HCT116 (cell line): ENCODE data around the gene REG1A. TPM values are rescaled to one million over a fixed set of nuclear protein-coding genes. Genes with fewer than 3 reads are reported as not detected.

ENCODE experiments used
- ATAC-seq: fragments of 200-7000 bp; cut with Tn5 transposase; 2 replicates; pipeline ENCODE4 v1.9.1; 2020; ENCODE audit warnings: mild to moderate bottlenecking, moderate library complexity
- BruUV-seq: library from RNA; stranded (reverse); fragments of 400-500 nt; replicated peaks from 2 replicates; lab custom pipeline; 2021; lab: Mats Ljungman, UMichigan
- CTCF ChIA-PET: fragments of 300-600 bp; sonication (Branson Sonifier 250); formaldehyde crosslinking; loops from one replicate; lab custom pipeline; 2021; ENCODE audit warnings: antibody characterized with exemption; lab: Charles Lee
- POLR2A ChIA-PET: fragments of 300-600, 350-600 bp; sonication (Branson Sonifier 250); formaldehyde crosslinking; loops from one replicate; lab custom pipeline; 2021; ENCODE audit warnings: antibody characterized with exemption; lab: Charles Lee
- RAD21 ChIA-PET, 2 experiments: fragments of 300-600 bp; sonication (Branson Sonifier 250); formaldehyde crosslinking; loops; one replicate each; lab custom pipeline; 2023; ENCODE audit warnings: low total read pairs in 2 of 2; ENCODE audit not compliant: uncharacterized antibody in 2 of 2, unreplicated experiment in 2 of 2, low non-redundant PET in 1 of 2; lab: Charles Lee
- DNase-seq: peaks from one replicate; pipeline ENCODE4 v3.0.0-alpha.2; 2010; ENCODE audit warnings: low read depth, low spot score
- H2AFZ ChIP-seq: fragments of 200-600 bp; shearing (Covaris generic), sonication (generic); 2 replicates; pipeline ENCODE4 v1.6.1; 2017; ENCODE audit warnings: low read depth, mixed run types, mixed read lengths, antibody characterized with exemption, low read length; ENCODE audit not compliant: poor library complexity, severe bottlenecking
- H3K27ac ChIP-seq: 2 replicates; pipeline ENCODE4 v1.5.1; 2012; ENCODE audit warnings: low read depth, low read length
- H3K27me3 ChIP-seq: fragments of 200-600 bp; sonication (generic); 2 replicates; pipeline ENCODE4 v1.6.1; 2016; ENCODE audit warnings: mixed run types, low read length, mixed read lengths; ENCODE audit not compliant: insufficient read depth
- H3K36me3 ChIP-seq, 2 experiments: fragments of 200-500 bp in 1 of 2; fragments of 200-600 bp in 1 of 2; sonication (Bioruptor generic) in 1 of 2; sonication (generic) in 1 of 2; 2 replicates each; pipeline versions ENCODE4 v1.5.1 to v1.6.1; 2014 to 2016; ENCODE audit warnings: low read length in 2 of 2, inconsistent platforms in 1 of 2, mixed read lengths in 1 of 2, mixed run types in 1 of 2; ENCODE audit not compliant: insufficient read depth in 2 of 2, control insufficient read depth in 1 of 2
- H3K4me1 ChIP-seq, 2 experiments: fragments of 200-600 bp in 1 of 2; sonication (generic) in 1 of 2; 2 replicates each; pipeline versions ENCODE4 v1.5.1 to v1.6.1; 2012 to 2017; ENCODE audit warnings: low read length in 2 of 2, inconsistent platforms in 1 of 2, mild to moderate bottlenecking in 1 of 2, mixed read lengths in 1 of 2, mixed run types in 1 of 2, moderate library complexity in 1 of 2; ENCODE audit not compliant: insufficient read depth in 2 of 2, control insufficient read depth in 1 of 2
- H3K4me2 ChIP-seq: fragments of 200-600 bp; sonication (generic); 2 replicates; pipeline ENCODE4 v1.6.1; 2017; ENCODE audit warnings: mixed run types, low read length, mixed read lengths
- H3K4me3 ChIP-seq, 2 experiments: fragments of 200-600 bp in 1 of 2; sonication (generic) in 1 of 2; replicated peaks in 1 of 2; 2 replicates each; pipeline ENCODE4 v1.5.1; 2011 to 2016; ENCODE audit warnings: low read length in 2 of 2, control low read depth in 1 of 2, low read depth in 1 of 2, mild to moderate bottlenecking in 1 of 2, mixed read lengths in 1 of 2, mixed run types in 1 of 2
- H3K79me2 ChIP-seq: fragments of 200-600 bp; sonication (generic); 2 replicates; pipeline ENCODE4 v1.6.1; 2017; ENCODE audit warnings: mild to moderate bottlenecking, mixed run types, low read length, moderate library complexity, mixed read lengths; ENCODE audit not compliant: insufficient read depth
- H3K9ac ChIP-seq: fragments of 200-600 bp; sonication (generic); 2 replicates; pipeline ENCODE4 v1.6.1; 2016; ENCODE audit warnings: low read length, mixed read lengths
- H3K9me2 ChIP-seq: fragments of 200-600 bp; sonication (generic), shearing (Covaris generic); 2 replicates; pipeline ENCODE4 v1.6.1; 2017; ENCODE audit warnings: mixed run types, mild to moderate bottlenecking, moderate library complexity; ENCODE audit not compliant: insufficient read depth
- H3K9me3 ChIP-seq, 2 experiments: fragments of 200-500 bp in 1 of 2; fragments of 200-600 bp in 1 of 2; sonication (Bioruptor generic) in 1 of 2; sonication (generic) in 1 of 2; 2 replicates each; pipeline ENCODE4 v1.6.1; 2014 to 2017; ENCODE audit warnings: low read length in 2 of 2, mixed read lengths in 2 of 2, inconsistent platforms in 1 of 2, low read depth in 1 of 2, mild to moderate bottlenecking in 1 of 2, mixed run types in 1 of 2, moderate library complexity in 1 of 2; ENCODE audit not compliant: control insufficient read depth in 1 of 2, insufficient read depth in 1 of 2
- H4K20me1 ChIP-seq: fragments of 200-600 bp; sonication (generic), shearing (Covaris generic); 2 replicates; pipeline ENCODE4 v1.6.1; 2017; ENCODE audit warnings: mixed run types, mild to moderate bottlenecking, moderate library complexity; ENCODE audit not compliant: insufficient read depth
- CBX3 ChIP-seq: IDR thresholded peaks from 2 replicates; pipeline ENCODE4 v1.6.1; 2012; ENCODE audit warnings: low read depth
- CEBPB ChIP-seq: IDR thresholded peaks from 2 replicates; pipeline ENCODE4 v1.6.1; 2012; ENCODE audit warnings: low read depth
- EGR1 ChIP-seq: IDR thresholded peaks from 2 replicates; pipeline ENCODE4 v1.6.1; 2012; ENCODE audit warnings: low read depth
- ELF1 ChIP-seq: IDR thresholded peaks from 2 replicates; pipeline ENCODE4 v1.6.1; 2012; ENCODE audit warnings: low read depth, borderline replicate concordance
- EZH2 ChIP-seq: fragments of 200-600 bp; sonication (generic); IDR thresholded peaks from 2 replicates; pipeline ENCODE4 v1.6.1; 2017; ENCODE audit warnings: antibody characterized with exemption, mixed run types
- FOSL1 ChIP-seq: IDR thresholded peaks from 2 replicates; pipeline ENCODE4 v1.6.1; 2012; ENCODE audit warnings: low read depth
- JUND ChIP-seq: IDR thresholded peaks from 2 replicates; pipeline ENCODE4 v1.6.1; 2012
- POLR2A ChIP-seq: IDR thresholded peaks from 2 replicates; pipeline ENCODE4 v1.7.0; 2011; ENCODE audit warnings: borderline replicate concordance; ENCODE audit not compliant: insufficient read depth, insufficient read length; ENCODE audit errors: extremely low read depth
- POLR2AphosphoS5 ChIP-seq: IDR thresholded peaks from 2 replicates; pipeline ENCODE4 v1.6.1; 2011; ENCODE audit warnings: mild to moderate bottlenecking, low read depth, low read length, moderate library complexity
- RAD21 ChIP-seq: IDR thresholded peaks from 2 replicates; pipeline ENCODE4 v1.6.1; 2012; ENCODE audit warnings: low read depth, mild to moderate bottlenecking
- SIN3A ChIP-seq: IDR thresholded peaks from 2 replicates; pipeline ENCODE4 v1.6.1; 2012; ENCODE audit warnings: low read depth
- SRF ChIP-seq: IDR thresholded peaks from 2 replicates; pipeline ENCODE4 v1.6.1; 2012; ENCODE audit warnings: low read depth
- TCF7L2 ChIP-seq: IDR thresholded peaks from 2 replicates; pipeline ENCODE4 v1.7.0; 2011; ENCODE audit warnings: borderline replicate concordance, inconsistent platforms; ENCODE audit not compliant: insufficient read depth, insufficient read length; ENCODE audit errors: extremely low read depth
- YY1 ChIP-seq: IDR thresholded peaks from 2 replicates; pipeline ENCODE4 v1.6.1; 2011; ENCODE audit warnings: low read length, low read depth, moderate library complexity, mild to moderate bottlenecking; ENCODE audit not compliant: insufficient replicate concordance; ENCODE audit errors: extremely low read depth
- ZBTB33 ChIP-seq: IDR thresholded peaks from 2 replicates; pipeline ENCODE4 v1.6.1; 2011; ENCODE audit warnings: mild to moderate bottlenecking, low read length, moderate library complexity; ENCODE audit not compliant: insufficient replicate concordance; ENCODE audit errors: extremely low read depth
- ZFX ChIP-seq: fragments of 450-650 bp; IDR thresholded peaks from 2 replicates; pipeline ENCODE4 v1.6.1; 2017
- ZNF274 ChIP-seq: fragments of 200-500 bp; sonication (Bioruptor generic); IDR thresholded peaks from 2 replicates; pipeline ENCODE4 v1.6.1; 2014; ENCODE audit warnings: mild to moderate bottlenecking, low read depth, low read length, inconsistent platforms
- intact Hi-C: fragments of 100-400 bp; cut with micrococcal nuclease; formaldehyde crosslinking; loops from 2 replicates; pipeline ENCODE4 v1.10.0; 2022
- total RNA-seq: library from RNA; stranded (reverse); gene quantifications from one replicate; pipeline ENCODE4 v1.2.1, GENCODE V29; 2021; ENCODE audit not compliant: unreplicated experiment
- TF ChIP-seq, protein P1 (sequence below), 3 experiments: fragments of 200-600 bp in 1 of 3; sonication (generic) in 1 of 3; IDR thresholded peaks in 2 of 3; conservative IDR thresholded peaks in 1 of 3; 2 replicates each; pipeline ENCODE4 v1.5.1; 2012 to 2017; ENCODE audit warnings: low read depth in 2 of 3, low read length in 2 of 3, antibody characterized with exemption in 1 of 3, borderline replicate concordance in 1 of 3, control low read depth in 1 of 3, mild to moderate bottlenecking in 1 of 3, mixed read lengths in 1 of 3, mixed run types in 1 of 3, moderate library complexity in 1 of 3; ENCODE audit not compliant: insufficient read depth in 1 of 3
- TF ChIP-seq, protein P2 (sequence below): IDR thresholded peaks from 2 replicates; pipeline ENCODE4 v1.6.1; 2012

REG1A gene
- total RNA-seq, 1 experiment from 2014 or later: 5.2 TPM

DNA sequence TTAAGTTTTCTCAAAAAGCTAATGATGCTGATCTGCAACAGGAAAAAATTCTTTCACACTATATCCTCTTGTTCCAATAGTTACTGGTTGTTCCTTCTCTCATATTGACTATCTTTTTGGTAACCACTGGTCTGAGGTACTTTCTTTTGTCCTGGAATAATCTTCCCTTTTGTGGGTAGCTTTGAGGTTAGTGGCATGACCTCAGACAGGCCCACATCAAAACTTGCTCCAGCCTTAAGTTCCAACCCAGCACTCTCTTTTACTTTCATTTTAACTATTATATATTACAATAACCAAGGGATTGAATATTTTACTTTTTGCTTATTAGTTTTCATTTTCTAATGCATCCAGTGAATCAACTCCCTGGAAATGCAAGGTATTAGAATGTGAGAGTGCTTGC, 9.5 kb downstream of the REG1A start:
- Histone ChIP-seq H3K79me2 (no peaks in the 10 kb centered on the region), H3K36me3 (no peaks in the 10 kb centered on the region), H3K9me2 (no peaks in the 10 kb centered on the region), H3K4me1 (no peaks in the 10 kb centered on the region), H3K27me3 (no peaks in the 10 kb centered on the region), H3K9me3 (peaks cover 0 to 30% of the 10 kb centered on the region in 2 experiments; a peak in 2 of 4 replicates), H3K9ac (no peak overlapping the region), H3K27ac (no peak overlapping the region), H3K4me3 (no peak overlapping the region), H2AFZ (no peak overlapping the region), H3K4me2 (no peak overlapping the region), H4K20me1 (no peaks in the 10 kb centered on the region)
- TF ChIP-seq ZBTB33 (no peak), RAD21 (no peak), ZNF274 (no peak), EGR1 (no peak), POLR2AphosphoS5 (no peak), EZH2 (no peak), JUND (no peak), TCF7L2 (no peak), SRF (no peak), CEBPB (no peak), FOSL1 (no peak), POLR2A (no peak), YY1 (no peak), ZFX (no peak), CBX3 (no peak), SIN3A (no peak), ELF1 (no peak)
- TF ChIP-seq, protein P1, sequence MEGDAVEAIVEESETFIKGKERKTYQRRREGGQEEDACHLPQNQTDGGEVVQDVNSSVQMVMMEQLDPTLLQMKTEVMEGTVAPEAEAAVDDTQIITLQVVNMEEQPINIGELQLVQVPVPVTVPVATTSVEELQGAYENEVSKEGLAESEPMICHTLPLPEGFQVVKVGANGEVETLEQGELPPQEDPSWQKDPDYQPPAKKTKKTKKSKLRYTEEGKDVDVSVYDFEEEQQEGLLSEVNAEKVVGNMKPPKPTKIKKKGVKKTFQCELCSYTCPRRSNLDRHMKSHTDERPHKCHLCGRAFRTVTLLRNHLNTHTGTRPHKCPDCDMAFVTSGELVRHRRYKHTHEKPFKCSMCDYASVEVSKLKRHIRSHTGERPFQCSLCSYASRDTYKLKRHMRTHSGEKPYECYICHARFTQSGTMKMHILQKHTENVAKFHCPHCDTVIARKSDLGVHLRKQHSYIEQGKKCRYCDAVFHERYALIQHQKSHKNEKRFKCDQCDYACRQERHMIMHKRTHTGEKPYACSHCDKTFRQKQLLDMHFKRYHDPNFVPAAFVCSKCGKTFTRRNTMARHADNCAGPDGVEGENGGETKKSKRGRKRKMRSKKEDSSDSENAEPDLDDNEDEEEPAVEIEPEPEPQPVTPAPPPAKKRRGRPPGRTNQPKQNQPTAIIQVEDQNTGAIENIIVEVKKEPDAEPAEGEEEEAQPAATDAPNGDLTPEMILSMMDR (IDR thresholded peaks at IDR 0.05 in 2 of 3, conservative IDR thresholded peaks at IDR 0.05 in 1 of 3; ENCODE audit: borderline replicate concordance in 1 of 3, insufficient read depth in 1 of 3, low read depth in 2 of 3, low read length in 2 of 3): no peak
- TF ChIP-seq, protein P2, sequence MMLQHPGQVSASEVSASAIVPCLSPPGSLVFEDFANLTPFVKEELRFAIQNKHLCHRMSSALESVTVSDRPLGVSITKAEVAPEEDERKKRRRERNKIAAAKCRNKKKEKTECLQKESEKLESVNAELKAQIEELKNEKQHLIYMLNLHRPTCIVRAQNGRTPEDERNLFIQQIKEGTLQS: no peak
- intact Hi-C loops: no loop called here
- ChIA-PET POLR2A (no interaction called here), CTCF (no interaction called here), RAD21 (no interaction called here)
- DNase-seq (no peak), ATAC-seq (no peak)
- no TSS peak for BruUV-seq
